Type B pancreatic cell (in vitro differentiated cells): Measurements from ENCODE around the gene PARP3. TPM values are rescaled to one million over a fixed set of nuclear protein-coding genes. Genes with fewer than 3 reads are reported as not detected.

Source experiments
- DNase-seq: peaks from one replicate; pipeline ENCODE4 v3.0.0; 2021; ENCODE audit warnings: mixed read lengths; ENCODE audit not compliant: unreplicated experiment; ENCODE audit errors: extremely low spot score
- H3K27ac Mint-ChIP-seq: 2 replicates; pipeline ENCODE4 v1.8.0; 2021; ENCODE audit warnings: mild to moderate bottlenecking, mixed read lengths
- H3K27me3 Mint-ChIP-seq: 2 replicates; pipeline ENCODE4 v1.8.0; 2021; ENCODE audit warnings: mixed read lengths
- H3K36me3 Mint-ChIP-seq: 2 replicates; pipeline ENCODE4 v1.8.0; 2021; ENCODE audit warnings: mixed read lengths
- H3K4me1 Mint-ChIP-seq: one replicate; pipeline ENCODE4 v1.8.0; 2021; ENCODE audit warnings: mixed read lengths; ENCODE audit not compliant: unreplicated experiment
- H3K4me3 Mint-ChIP-seq: 2 replicates; pipeline ENCODE4 v1.8.0; 2021; ENCODE audit warnings: mild to moderate bottlenecking, mixed read lengths
- H3K9me3 Mint-ChIP-seq: 2 replicates; pipeline ENCODE4 v1.8.0; 2021; ENCODE audit warnings: mixed read lengths
- total RNA-seq: library from RNA; stranded (reverse); gene quantifications from 2 replicates; pipeline ENCODE4 v1.2.1, GENCODE V29; 2021; ENCODE audit warnings: low replicate concordance
- TF ChIP-seq, protein P1 (sequence below): fragments of 200-600 bp; sonication (generic); conservative IDR thresholded peaks from 2 replicates; pipeline ENCODE4 v1.5.0; 2021; ENCODE audit warnings: antibody characterized with exemption, mild to moderate bottlenecking

The PARP3 gene
- total RNA-seq, 1 donor from 2014 or later: 6.6 TPM

DNA sequence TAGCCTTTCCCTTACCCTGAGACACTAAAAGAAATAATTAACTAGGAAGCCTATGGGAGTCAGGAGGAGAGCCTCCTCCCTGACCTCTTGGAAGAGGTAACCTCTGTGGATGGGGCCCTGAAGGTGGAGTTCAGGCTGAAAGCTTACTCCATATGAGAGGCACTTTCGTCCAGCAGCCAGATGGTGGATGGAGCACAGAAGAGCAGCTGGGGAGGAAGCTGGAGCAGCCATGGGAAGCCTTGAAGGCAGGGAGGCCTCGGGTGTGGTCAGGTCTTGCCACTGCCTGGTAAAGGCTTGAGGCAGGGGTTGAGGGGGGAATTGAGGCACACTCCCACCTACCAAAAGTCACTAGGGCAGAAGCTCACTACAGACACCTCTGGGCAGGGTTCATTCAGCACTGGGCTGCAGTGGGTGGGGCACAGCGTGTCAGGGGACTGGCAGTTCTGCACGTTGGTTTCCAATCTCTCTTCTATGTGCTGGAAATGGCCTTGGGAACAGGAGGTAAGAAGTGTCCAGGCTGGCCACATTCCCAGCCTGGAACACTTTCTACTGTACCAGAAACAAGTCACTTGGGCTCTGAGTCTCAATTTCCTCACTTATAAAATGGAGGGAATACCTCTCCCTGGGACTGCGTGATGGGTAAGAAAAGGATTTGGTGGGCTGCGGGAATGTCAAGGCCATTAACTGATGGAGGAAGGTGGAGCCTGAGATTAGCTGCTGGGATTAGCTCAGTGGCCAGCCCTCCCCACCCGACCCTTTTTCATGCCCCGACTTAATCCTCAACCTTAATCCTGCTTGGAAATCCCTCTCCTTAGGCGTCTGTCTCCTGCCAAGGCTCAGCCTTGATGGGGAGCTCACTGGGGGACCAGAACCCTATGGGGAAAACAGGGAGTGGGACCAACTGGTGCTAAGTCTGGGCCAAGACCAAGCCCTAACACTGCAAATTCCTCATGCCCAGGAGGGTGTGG, 19.7 kb downstream of the PARP3 start:
- peaks cover 3% of the 10 kb centered on the region for H3K27me3 Mint-ChIP-seq
- no peaks in the 10 kb centered on the region for H3K9me3 Mint-ChIP-seq
- DNase-seq: no peak
- peaks cover 8% of the 10 kb centered on the region for H3K36me3 Mint-ChIP-seq
- no peak overlapping the region for H3K27ac Mint-ChIP-seq
- peak overlapping the region; percentile 36 for H3K4me3 Mint-ChIP-seq
- H3K4me1 Mint-ChIP-seq: peaks cover 25% of the 10 kb centered on the region
- TF ChIP-seq, protein P1, sequence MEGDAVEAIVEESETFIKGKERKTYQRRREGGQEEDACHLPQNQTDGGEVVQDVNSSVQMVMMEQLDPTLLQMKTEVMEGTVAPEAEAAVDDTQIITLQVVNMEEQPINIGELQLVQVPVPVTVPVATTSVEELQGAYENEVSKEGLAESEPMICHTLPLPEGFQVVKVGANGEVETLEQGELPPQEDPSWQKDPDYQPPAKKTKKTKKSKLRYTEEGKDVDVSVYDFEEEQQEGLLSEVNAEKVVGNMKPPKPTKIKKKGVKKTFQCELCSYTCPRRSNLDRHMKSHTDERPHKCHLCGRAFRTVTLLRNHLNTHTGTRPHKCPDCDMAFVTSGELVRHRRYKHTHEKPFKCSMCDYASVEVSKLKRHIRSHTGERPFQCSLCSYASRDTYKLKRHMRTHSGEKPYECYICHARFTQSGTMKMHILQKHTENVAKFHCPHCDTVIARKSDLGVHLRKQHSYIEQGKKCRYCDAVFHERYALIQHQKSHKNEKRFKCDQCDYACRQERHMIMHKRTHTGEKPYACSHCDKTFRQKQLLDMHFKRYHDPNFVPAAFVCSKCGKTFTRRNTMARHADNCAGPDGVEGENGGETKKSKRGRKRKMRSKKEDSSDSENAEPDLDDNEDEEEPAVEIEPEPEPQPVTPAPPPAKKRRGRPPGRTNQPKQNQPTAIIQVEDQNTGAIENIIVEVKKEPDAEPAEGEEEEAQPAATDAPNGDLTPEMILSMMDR: no peak

DNA sequence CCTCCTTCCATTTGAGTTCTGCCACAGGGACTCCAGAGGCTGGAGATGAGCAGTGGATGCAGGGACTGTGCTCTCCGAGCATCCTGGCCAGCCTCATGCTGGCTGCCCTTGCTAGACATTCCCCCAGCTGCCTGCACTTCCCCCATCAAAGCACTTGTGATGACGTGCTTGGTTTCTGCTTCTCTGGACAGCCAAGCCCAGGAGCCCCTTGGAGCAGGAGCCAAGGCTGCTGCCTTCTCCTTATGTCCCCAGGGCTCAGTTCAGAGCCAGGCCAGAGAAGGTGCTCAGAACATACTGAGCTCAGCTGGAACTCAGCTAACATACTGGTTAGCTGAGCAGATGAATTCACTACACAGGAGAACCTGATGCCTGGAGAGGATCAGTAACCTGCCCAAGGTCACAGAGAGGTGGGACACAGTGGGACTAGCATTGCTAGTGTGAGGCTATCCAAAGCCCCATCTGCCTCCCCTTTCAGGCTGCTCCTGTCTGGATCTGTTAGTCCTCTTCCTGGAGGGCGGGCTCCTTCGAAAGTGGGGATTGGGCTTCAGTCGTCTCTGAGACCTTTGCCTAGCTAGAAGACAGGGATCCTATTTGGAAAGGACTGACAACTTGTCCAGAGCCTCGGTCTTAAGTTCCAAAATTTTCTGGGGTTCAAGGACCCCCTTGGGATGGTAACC, 20.8 kb downstream of the PARP3 start:
- H3K27ac Mint-ChIP-seq: peak overlapping the region; percentile 41
- TF ChIP-seq, protein P1: no peak
- H3K4me3 Mint-ChIP-seq: peak overlapping the region; percentile 31
- peaks cover 3% of the 10 kb centered on the region for H3K27me3 Mint-ChIP-seq
- peaks cover 8% of the 10 kb centered on the region for H3K36me3 Mint-ChIP-seq
- no peaks in the 10 kb centered on the region for H3K9me3 Mint-ChIP-seq
- DNase-seq: no peak
- peaks cover 25% of the 10 kb centered on the region for H3K4me1 Mint-ChIP-seq

DNA sequence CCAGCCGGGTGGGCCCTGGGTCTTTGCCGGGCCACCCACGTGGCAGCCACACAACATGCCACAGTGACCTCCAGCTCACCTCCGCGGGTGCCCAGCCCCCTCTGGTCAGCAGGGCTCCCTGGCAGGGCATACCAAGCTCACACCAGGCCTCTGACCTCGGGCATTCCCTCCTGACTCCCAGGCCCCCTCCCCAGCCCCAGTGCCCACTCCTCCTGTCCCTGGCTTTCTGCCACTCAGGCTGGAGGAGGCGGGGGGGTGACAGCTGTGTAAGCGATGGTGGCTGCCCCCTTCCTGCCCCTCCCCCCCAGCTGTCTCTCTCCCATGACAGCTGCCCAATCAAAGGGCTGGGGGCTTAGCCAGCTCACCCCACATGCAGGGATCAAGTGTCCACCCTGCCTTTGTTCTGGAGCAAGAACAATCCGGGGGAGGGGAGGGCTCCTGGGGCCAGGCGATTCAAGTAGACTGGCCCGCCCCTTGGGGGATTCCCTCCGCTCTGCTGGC, 21.8 kb downstream of the PARP3 start:
- Mint-ChIP-seq H3K9me3 (no peaks in the 10 kb centered on the region), H3K4me1 (peaks cover 33% of the 10 kb centered on the region), H3K4me3 (peak overlapping the region; percentile 85), H3K36me3 (peaks cover 4% of the 10 kb centered on the region), H3K27ac (no peak overlapping the region), H3K27me3 (no peaks in the 10 kb centered on the region)
- TF ChIP-seq, protein P1: no peak
- no peak for DNase-seq

DNA sequence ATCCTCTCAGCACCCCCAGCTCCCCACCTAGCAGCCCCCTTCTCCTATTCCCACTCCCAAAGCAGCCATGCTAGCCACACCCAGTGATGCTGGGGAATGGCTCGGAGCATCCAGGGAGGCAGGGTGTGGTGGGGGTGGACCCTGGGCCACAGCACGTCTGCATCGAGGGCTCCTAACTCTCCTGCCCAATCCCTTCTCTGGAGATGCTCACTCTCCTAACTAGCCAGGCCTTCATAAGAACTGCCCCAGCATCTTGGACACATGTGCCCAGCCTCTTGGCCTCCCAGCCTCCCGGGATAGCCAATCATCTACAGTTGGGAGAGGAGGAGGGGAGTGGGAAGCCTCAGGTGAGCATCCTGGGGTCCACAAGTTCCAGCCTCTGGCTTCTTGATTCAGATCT, 22.4 kb downstream of the PARP3 start:
- TF ChIP-seq, protein P1: no peak
- Mint-ChIP-seq H3K4me3 (peak overlapping the region; percentile 85), H3K4me1 (peaks cover 36% of the 10 kb centered on the region), H3K36me3 (peaks cover 4% of the 10 kb centered on the region), H3K27ac (no peak overlapping the region), H3K27me3 (no peaks in the 10 kb centered on the region), H3K9me3 (no peaks in the 10 kb centered on the region)
- DNase-seq: no peak

DNA sequence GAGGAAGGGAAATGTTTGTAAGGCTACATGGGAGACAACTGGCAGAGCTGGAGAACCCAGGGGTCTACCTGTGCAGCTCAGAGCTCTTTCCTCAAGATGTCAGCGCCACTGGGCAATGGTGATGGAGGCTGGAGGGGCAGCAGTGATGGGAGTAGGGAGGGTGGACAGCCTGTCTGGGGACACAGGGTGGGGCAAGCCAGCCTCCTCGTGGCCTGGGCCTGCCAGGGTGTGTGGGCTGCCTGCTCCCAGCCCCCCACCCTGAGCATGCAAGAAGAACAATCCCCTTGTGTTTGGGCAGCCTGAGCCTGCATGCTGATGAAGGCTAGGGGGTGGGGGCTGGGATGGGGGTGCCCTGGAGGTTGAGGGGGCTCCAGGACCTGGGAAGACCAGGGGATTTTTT, 23.9 kb downstream of the PARP3 start:
- H3K36me3 Mint-ChIP-seq: peaks cover 4% of the 10 kb centered on the region
- TF ChIP-seq, protein P1: no peak
- peaks cover 40% of the 10 kb centered on the region for H3K4me1 Mint-ChIP-seq
- peak overlapping the region; percentile 82 for H3K27ac Mint-ChIP-seq
- no peak for DNase-seq
- no peaks in the 10 kb centered on the region for H3K9me3 Mint-ChIP-seq
- H3K4me3 Mint-ChIP-seq: peak overlapping the region; percentile 86
- no peaks in the 10 kb centered on the region for H3K27me3 Mint-ChIP-seq
